HG03521 (cell line): ENCODE results near the gene TMEM61.
A peak's percentile ranks its signal among the peaks of the same experiment; 100 is the strongest.
"Not testable (repeated sequence)": the region's sequence is repeated elsewhere in the genome, so short reads cannot be mapped to it uniquely, and the experiment has no call there.

Experiments used
- ATAC-seq: cut with Tn5 transposase; IDR thresholded peaks from one replicate; pipeline ENCODE4 v1.9.1; 2021; ENCODE audit warnings: mild to moderate bottlenecking, moderate library complexity; ENCODE audit not compliant: unreplicated experiment

TMEM61 gene

DNA sequence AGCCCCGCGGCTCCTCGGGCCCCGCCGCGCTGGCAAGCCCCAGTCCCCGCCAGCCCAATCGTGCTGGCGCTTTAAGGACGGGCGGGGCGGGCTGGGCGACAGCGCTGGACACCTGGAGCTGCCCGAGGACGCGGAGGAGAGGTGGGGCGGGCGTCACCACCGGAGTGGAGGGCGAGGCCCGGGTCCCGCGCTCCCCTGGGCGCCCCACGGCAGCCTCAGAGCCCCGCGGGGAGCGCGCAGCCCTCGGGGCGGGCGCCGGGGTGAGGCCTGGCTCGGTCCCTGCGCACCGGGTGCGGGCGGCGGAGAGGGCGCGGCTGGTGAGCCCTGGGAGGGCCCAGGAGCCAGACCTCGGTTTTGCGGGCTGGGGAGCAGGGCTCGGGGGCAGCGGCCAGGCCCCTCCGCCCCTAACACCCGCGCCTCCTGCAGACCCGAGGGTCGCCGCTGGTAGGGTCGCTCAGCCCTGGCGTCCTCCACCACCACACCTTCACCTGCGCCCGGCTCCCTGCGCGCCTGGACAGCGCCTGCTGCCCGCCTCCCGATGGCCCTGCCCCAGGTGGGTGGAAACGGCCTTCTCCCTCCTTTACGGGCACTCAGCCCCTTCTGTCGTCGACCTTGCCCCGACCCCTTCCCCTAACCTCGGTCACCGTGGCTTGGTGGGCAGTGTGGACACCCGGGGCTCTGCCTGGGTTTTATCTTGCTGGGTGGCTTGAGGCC lies at the start of gene TMEM61:
TSS of gene TMEM61 (plus strand) at position 101 of the 714 bp plus-strand sequence. CDS start at position 539, 438 bp downstream.
- no peak for ATAC-seq

DNA sequence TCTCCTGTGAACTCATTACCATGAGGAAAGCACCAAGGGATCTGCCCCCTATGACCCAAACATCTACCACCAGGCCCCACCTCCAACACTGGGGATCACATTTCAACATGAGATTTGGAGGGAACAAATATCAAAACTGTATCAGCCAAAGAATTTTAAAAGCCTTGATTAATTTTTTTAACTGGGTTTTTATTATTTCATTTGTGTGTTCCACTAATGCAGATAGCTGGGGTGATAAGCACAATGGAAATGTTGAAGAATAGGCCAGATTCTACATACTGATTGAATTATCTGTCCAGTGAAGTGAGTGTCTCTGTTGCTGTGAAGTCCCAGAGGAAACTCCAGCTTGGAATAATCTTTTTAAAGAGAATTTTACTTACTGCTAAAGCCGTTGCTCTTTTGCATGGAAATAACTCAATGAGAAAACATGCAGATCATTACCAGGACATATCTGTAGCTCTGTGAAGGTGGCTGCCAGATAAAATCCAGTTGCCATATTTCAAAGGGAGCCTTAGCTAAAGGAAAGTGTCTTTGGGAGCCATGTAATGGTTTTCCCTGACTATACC lies 49.1 kb upstream of the TMEM61 start:
- ATAC-seq: no peak

DNA sequence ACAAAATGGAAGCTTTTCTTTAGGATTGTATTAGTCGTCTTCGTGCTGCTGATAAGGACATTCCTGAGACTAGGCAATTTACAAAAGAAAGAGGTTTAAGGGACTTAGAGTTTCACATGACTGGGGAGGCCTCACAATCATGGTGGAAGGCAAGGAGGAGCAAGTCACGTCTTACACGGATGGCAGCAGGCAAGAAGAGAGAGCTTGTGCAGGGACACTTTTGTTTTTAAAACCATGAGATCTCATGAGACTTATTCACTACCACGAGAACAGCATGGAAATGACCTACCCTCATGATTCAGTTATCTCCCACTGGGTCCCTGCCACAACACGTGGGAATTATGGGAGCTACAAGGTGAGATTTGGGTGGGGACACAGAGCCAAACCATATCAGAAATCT lies 46.3 kb upstream of the TMEM61 start:
- not testable (repeated sequence) for ATAC-seq

DNA sequence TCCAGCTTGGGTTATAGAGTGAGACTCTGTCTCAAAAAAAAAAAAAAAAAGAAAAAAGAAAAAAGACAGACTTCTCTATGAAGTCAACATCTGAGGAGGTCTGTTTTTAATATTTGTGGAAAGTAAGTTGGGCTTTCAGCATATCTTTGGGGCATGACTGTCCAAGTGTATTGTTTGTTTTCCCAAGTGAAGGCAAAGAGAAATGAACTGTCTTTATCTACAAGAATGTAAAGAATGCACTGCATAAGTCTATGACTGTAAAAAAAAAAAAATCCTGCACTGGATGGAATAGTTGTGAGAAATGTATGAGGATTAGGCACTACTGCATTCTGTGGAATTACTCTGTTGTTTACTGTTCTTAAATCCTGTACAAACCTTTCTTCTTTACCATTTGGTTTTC lies 45.6 kb upstream of the TMEM61 start:
- ATAC-seq: no peak

DNA sequence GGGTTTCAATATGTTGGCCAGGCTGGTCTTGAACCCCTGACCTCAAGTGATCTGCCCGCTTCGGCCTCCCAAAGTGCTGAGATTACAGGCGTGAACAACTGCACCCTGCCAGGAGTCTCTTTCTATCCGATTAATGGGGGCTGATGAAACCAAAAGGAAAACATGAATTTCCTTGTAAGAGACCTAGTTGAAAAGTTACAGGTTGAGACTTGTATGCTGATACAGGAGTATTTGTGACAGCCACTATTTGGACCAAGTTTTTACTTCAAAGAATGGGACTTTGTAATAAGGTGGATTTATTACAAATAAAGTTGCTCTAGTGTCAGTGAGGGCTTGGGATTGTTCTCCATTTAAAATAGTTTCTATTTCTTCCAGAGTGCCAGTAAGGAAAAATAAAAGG lies 43.6 kb upstream of the TMEM61 start:
- ATAC-seq: no peak

DNA sequence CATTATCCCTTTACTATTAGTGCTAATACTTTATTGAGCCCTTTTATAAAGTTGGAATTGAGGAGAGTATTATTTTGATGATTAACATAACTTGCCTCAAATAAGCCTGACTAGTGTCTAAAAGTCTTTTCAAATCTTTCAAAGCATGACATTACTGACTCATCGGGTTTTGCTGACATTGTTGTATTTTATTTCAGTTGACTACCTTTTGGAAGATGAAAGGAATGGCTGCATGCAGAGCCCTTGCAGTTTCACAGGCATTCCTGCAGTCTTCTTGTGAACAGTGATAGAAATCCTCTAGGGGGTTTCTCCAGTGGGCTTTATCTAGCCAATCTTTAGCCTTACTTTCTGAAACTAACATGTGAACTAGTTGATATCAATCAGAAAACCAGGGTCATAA lies 43.0 kb upstream of the TMEM61 start:
- no peak for ATAC-seq

DNA sequence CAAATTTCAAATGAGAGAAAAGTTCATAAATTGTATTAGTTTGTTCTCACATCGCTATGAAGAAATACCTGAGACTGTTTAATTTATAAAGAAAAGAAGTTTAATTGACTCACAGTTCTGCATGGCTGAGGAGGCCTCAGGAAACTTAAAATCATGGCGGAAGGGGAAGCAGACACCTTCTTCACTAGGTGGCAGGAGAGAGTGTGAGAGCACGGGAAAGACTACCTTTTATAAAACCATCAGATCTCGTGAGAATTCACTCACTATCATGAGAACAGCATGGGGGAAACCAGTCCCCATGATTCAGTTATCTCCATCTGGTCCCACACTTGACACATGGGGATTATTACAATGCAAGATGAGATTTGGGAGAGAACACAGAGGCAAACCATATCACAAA lies 41.5 kb upstream of the TMEM61 start:
- not testable (repeated sequence) for ATAC-seq

DNA sequence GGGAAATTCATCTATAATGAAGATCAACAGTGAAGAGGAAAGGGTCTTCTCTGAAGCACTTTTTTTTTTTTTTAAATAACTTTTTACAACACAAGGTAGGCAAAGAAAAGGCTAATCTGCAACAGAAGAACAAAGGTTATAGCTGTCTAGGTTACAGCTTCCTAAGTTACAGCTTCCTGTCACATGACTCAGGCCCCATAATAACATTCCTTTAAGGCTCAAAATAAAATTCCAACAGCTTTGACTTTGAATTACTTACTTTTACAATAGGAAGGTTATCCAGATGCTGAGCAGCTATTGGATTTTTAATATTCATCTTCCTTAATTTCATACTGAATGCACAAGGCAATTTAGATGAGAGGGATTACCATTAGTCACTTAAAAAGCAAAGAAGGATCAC lies 40.4 kb upstream of the TMEM61 start:
- no peak for ATAC-seq

DNA sequence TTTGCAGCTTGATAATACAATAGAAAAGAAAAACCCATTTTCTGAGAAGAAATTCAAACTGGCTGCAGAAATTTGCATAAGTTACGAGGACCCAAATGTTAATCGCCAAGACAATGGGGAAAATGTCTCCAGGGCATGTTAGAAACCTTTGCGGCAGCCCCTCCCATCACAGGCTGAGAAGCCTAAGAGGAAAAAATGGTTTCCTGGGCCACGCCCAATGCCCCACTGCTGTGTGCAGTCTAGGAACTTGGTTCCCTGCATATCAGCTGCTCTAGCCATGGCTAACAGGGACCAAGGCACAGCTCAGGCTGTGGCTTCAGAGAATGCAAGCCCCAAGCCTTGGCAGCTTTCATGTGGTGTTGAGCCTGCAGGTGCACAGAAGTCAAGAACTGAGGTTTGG lies 37.5 kb upstream of the TMEM61 start:
- no peak for ATAC-seq

DNA sequence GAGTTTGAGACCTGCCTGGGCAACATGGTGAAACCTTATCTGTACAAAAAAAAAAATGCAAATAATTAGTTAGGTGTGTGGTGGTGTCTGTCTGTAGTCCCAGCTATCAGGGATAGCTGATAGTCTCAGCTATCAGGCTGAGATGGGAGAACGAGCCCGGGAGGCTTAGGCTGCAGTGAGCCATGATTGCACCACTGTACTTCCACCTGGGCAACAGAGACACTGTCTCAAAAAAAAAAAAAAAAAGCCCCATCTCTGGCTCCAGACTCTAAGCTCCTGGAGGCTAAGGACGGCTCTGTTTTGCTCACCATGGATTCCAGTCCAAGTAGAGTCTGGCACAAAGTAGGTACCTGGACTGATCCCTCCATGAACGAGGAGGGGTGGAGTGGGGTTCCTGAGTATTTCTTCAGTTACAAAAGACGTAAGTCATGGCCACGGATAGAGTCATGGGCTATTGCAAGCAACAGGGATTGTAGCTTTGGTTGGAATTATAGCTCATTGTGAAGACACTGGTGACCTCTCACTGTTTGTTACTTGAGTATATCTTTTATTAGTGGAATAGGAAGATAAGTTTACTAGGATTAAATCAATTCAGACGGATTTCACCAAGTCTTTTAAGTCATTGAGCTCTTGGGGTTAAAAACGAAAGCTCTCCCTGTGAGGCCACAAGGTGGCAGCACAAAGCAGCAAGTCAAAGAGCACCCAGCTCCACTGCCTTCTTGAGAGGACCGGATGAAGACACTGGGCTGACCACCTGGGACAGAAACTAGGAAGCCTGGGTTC lies 35.6 kb upstream of the TMEM61 start:
- peak; percentile 77 for ATAC-seq

DNA sequence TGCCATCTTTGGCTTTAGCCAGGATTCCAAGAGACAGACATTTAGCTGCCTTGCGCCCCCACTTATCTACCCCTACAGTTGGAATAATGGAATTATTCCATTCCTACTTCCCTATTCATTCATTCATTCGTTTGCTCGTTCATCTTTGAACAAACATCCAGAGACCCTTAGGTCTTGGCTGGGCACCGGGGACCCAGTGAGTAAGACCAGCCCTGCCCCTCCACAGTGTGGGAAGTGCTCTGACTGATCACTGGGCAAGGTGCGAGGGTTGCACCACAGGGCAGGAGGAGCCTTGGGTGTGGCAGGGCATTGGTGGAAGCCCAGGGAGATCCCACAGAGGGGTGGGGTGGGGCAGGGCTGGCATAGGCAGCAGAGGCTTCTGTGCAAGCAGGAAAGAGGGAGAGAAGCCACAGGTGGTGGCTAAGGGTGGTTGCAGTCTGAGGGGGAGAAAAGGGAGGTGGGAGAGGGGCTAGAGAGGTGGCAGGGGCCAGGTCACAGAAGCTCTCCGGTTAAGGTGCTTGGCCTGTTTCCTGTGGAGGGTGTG lies 35.0 kb upstream of the TMEM61 start:
- no peak for ATAC-seq

DNA sequence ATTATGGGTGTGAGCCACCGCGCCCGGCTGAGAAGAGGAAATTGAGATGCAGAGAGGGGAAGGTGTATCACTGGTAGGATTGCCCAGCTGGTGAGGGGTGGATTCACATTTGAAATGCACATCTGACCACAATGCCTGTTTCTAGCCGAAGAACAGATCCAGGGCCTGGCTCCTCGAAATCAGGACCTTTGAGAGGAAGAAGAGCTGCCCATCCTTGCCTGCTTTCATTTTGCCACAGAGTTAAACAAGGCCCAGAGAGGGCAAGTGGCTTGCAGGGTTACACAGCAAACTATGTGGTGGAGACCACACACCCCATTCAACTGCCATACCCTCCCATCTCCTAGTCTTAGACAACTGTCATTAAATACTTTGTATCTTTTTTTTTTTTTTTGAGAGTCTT lies 32.9 kb upstream of the TMEM61 start:
- ATAC-seq: no peak

DNA sequence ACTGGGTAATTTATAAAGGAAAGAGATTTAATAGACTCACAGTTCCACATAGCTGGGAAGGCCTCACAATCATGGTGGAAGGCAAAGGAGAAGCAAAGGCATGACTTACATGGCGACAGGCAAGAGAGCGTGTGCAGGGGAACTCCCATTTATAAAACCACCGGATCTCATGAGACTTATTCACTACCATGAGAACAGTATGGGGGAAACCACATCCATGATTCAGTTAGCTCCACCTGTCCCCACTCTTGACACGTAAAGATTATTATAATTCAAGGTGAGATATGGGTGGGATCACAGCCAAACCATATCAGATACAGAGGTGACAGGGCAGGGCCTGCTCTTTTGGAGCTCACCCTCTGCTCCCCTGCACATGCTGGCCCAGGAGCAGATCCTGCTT lies 31.4 kb upstream of the TMEM61 start:
- no peak for ATAC-seq

DNA sequence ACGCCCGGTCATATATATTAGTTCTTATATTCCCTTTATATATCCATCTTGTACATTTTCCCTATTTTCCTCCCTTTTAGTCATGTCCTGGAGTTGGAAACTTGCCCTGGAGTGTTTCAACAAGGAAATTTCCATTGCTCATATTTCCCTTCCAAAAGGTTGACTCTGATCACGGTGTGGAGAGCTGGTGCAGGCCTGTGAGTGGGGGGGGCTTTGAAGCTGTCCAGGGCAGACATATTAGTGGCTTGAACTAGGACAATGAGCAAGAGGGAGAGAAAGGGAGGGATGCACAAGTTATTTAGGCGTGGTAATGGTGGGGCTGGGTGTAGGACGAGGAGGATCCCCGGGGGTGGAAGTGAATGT lies 30.4 kb upstream of the TMEM61 start:
- ATAC-seq: no peak

DNA sequence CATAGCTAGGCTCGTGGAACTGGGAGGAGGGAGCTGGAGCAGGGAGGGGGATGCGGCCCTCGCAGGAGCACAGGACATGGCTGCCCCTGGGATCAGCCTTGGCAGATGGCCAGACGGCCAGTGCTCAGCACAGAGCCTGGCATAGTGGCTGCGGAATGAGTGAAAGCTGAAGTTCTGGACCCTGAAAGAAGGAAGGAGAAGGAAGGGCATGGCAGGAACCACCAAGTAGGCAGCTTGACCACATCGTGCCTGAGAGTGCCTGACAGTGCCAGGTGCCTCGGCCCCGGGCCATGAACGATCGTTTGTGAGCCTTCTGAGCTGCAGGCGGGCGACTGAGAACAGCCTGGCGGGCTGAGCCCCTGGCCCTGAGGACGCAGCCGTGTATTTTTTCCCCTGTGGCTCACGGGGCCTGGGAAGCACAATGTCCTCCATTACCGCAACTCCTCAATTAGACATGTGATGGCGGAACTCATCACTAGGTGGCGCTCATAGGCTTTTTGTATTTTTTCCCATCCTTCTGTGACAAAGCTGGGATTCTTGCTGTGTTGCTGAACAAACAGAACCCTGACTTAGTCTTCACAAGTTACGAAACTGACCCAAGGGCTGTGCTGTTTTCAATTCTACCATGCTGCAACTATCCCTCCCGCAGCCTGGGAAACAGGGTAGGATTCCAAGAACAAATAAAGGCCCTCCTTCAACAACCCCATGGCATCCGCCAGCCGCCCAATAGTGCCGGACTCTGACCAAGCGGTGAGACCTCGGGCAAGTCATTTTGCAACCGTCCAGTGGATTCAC lies 29.9 kb upstream of the TMEM61 start:
- no peak for ATAC-seq

DNA sequence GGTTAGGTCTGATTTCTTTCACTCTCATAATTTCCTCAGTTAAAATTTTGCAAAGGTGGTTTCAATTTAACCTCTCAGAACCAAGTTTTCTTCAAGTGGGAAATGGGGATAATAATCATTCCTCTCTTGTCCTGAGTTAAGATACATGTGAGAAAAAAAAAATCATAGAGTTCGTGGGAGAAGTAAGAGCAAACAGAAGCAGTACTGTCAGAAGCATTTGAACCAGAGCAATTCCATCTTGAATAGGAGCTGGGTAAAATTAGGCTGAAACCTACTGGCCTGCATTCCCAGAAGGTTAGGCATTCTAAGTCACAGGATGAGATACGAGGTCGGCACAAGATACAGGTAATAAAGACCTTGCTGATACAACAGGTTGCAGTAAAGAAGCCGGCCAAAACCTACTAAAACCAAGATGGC lies 28.6 kb upstream of the TMEM61 start:
- ATAC-seq: no peak

DNA sequence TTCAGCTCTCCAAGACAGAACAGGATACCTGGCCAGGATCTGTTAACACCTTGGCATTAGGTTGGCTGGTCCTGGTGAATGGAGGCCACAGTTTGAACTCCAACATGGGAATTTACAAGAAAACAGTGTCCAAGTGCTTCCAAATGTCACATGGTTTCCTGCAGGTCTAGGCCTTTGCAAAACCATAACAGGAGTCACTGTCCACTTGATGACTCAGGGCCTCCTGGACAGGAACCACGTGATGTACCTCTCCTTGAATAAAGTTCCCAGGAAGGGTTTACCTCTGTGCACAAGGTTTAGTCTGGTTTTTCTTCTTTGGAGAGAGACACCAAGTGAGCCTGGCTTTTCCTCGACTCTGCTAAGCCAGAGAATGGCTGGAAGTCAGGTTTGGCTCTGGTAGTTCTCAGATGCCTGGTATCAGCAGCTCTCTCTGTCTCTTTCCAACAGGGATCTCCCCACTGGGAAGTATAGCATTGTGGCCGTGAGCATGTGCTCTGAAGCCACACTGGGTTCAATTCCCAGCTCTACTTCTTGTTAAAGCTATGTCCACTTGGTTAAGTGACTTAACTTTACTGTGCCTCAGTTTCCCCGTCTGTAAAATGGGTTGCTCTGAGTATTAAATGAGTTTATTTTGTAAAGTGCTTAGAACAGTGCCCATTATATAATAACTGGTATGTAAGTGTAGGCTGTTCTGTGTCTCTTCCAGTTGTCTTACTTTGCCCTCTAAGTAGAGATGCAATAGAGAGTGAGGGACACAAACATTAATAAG lies 27.3 kb upstream of the TMEM61 start:
- no peak for ATAC-seq

DNA sequence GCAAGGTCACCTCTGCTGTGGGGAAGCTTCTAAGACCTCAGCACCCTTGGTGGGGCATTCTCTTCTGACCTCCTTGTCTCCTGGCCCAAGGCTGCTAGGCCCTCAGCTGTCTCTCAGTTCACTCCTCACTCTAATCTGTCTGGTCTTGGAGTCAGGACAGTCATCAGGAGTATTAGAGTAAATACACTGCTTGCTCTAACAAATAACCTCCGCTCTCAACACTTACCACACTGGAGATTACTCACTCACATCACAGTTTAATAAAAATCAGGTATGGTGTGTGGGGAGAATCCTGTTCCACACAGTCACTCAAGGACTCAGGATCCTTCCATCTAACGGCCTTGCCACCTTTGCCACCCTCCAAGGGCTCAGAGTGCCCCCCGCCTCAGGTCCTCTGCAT lies 26.6 kb upstream of the TMEM61 start:
- no peak for ATAC-seq

DNA sequence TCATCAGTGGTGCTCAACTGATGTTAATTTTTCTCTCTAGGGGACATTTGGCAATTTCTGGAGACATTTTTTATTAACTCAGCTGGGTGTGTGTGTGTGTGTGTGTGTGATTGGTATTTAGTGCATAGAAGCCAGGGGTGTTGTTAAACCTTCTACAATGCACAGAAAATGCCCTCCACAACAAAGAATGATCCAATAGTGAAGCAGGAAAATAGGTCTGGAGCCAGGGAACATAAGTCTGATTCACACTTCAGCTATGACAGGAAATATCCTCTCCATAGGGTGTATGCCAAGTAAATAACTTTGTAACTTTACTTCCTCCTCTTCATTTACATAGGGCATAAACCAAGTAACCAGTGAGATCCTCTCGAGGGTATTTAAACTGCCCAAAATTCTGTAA lies 25.1 kb upstream of the TMEM61 start:
- no peak for ATAC-seq

DNA sequence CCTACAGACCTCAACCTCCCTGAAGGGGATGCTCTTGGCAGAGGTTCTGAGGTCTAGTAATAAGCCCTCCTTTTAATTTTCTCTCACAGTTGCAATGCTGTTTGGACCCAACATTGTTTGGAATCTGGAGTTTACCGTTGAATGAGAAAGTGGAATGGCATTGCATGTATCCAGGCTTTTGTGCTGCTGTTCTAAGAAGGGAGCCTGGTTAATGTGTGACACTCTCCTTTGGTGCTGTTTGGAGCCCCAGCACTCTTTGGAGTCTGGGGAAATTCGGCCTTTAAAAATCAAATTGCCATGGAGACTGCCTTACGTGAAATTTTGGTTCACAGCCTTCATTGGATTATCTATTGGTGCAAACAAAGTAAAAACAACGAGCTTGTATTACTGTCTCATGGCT lies 23.7 kb upstream of the TMEM61 start:
- ATAC-seq: no peak
